Left renal pelvis (tissue), 4 donors: ENCODE results near the gene ZNF718. TPM values are rescaled to one million over a fixed set of nuclear protein-coding genes. Genes with fewer than 3 reads are reported as not detected.
"Not testable (repeated sequence)": the region's sequence is repeated elsewhere in the genome, so short reads cannot be mapped to it uniquely, and the experiment has no call there.

Source experiments
- DNase-seq, 4 donors: peaks; one replicate each; pipeline ENCODE4 v3.0.0-alpha.2; 2013; ENCODE audit warnings: low read depth in 4 of 4, low spot score in 3 of 4
- polyA plus RNA-seq, 4 donors: library from polyadenylated mRNA; unstranded; fragments of 120-200 nt; gene quantifications; one replicate each; pipeline ENCODE4 v1.2.1, GENCODE V29; 2013; ENCODE audit not compliant: insufficient read length in 4 of 4

Gene ZNF718
- 10 to 100 TPM in 2 of 4 donors, 1 to 10 TPM in 2; 8.6 to 16.9 (median 11.0) TPM for polyA plus RNA-seq

- peak; percentile 92 to 97 (median 94) for DNase-seq
These were observed at the start of gene ZNF718 for GRCh38 chr4:124275-125081. TSS of gene ZNF718 (plus strand) at chr4:124501. CDS start at chr4:124671, 170 bp downstream.

DNA sequence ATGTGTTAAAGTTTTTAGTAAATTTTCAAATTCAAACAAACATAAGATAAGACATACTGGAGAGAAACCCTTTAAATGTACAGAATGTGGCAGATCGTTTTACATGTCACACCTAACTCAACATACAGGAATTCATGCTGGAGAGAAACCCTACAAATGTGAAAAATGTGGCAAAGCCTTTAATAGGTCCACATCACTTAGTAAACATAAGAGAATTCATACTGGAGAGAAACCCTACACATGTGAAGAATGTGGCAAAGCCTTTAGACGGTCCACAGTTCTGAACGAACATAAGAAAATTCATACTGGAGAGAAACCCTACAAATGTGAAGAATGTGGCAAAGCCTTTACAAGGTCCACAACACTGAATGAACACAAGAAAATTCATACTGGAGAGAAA, 38.4 kb upstream of the ZNF718 start:
- DNase-seq = no peak

- DNase-seq = not testable (repeated sequence)
These were observed 37.6 kb upstream of the ZNF718 start for GRCh38 chr4:86559-87324.

DNA sequence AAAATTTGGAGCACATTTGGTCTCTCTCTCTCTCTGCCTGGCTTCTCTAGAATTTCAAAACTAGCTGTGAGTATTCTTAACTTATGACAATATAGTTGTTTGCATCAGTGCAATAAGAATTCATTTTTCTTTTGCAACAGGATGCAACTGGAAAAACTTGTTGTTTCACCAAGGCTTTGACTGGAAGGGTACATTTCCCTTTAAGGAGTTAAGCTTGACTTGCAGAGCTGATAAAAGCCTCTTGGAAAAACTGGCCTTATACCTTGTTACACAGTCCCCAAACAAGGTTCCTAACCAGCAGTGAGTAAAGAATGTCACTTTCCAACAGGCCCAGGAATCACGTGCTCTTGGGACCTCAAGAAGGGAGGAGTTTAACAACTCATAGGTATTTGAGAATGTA, 25.9 kb upstream of the ZNF718 start:
- no peak for DNase-seq

DNA sequence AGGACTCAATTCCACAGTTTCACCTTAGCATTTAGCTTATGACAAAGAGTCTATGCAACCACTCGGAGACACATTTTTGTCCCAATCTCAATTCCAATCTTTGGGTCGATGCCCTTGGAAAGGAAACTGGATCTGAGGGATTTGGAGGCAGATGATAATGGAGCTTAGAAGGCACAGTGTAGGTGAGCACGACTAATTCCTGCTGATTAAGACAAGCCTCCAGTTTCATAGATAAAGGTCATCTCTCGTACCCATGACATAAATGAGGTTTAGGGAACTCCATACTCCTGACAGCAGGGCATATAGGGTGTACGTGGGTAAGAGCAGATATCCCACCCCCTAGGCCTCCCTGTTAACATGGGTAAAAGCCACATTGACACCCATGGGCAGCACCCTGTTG, 24.4 kb upstream of the ZNF718 start:
- no peak for DNase-seq

DNA sequence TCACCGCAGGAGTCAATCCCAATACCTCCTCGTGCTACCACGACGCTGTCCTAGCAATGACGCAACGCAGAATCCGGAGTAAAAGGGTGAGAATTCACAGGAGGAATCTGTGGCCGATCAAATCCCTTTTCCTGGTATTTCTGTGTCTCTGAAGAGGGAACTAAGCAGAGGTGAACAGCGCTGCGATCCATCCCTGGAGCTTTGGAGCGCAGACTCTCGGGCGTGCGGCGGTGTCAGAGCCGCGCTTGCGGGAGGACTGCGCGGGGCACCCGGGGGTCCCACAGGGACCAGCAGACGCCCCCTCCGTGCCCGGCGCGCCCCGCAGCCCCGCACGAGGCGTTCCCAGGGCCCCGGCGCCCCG, 17.2 kb upstream of the ZNF718 start:
- no peak for DNase-seq

GRCh38 chr4:107444-108429, 16.6 kb upstream of the ZNF718 start:
- no peak for DNase-seq

DNA sequence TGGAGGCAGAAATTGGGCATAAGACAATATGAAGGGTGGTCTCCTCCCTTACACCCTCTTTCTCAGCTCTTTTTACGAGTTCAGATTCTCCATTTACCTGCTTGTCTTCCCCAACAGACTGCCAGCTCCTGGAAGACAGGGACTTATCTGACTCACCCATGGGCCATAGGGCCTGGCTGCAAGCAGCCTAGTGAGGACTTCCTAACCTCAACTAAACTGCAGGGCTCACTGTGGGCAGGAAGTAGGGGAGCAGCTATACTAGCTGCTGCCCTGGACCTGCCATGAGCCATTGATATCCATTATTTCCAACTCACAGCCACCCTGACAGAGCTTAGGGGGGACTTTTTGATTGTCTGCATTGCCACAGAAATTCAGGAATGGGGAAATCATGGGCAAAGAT, 11.5 kb upstream of the ZNF718 start:
- DNase-seq = no peak

- DNase-seq = no peak
These were observed 10.6 kb upstream of the ZNF718 start for GRCh38 chr4:113732-114131.

GRCh38 chr4:114149-114548, 10.2 kb upstream of the ZNF718 start:
- DNase-seq = no peak

- DNase-seq = no peak
These were observed 7.8 kb upstream of the ZNF718 start for GRCh38 chr4:116499-116898.

- no peak for DNase-seq
These were observed 3.7 kb upstream of the ZNF718 start for GRCh38 chr4:120616-121015.

DNA sequence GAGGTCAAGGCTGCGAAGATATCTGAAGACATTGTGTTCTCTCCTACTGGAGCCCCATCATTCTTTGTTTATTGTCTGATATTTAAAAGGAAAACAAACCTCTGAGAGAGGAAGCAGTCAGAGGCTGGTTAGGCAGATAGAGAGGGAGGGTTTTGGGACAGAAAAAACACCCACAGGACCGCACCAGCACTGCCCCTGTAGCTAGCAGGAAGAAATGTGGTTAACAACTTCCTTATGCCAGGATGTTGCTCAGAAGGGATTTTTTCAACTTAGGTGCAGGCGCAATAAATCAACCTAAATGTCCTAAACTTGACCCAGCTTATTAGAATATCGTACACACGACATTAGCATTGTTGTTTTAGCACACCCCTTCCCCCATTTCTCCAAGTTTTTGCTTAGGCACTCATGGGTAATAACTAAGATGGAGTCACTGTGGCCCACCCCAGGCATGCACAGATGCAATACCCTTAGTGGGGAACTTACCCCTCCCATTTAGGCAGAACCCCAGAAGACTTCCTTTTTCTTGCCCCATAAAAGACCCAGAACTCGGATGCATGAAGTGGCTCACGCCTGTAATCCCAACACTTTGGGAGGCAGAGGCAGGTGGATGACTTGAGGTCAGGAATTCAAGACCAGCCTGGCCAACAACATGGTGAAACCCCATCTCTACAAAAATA, 2.8 kb upstream of the ZNF718 start:
- no peak for DNase-seq

DNA sequence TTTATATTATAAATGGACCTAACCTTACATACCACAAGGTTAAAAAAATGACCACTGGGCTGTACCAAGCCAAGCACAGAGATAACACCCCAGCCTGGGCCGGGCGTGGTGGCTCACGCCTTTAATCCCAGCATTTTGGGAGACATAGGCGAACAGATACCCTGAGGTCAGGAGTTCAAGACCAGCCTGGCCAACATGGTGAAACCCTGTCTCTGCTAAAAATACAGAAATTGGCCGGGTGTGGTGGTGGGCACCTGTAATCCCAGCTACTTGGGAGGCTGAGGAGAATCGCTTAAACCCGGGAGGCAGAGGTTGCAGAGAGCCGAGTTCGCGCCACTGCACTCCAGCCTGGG, 403 bp upstream of the ZNF718 start:
- DNase-seq = not testable (repeated sequence)

DNA sequence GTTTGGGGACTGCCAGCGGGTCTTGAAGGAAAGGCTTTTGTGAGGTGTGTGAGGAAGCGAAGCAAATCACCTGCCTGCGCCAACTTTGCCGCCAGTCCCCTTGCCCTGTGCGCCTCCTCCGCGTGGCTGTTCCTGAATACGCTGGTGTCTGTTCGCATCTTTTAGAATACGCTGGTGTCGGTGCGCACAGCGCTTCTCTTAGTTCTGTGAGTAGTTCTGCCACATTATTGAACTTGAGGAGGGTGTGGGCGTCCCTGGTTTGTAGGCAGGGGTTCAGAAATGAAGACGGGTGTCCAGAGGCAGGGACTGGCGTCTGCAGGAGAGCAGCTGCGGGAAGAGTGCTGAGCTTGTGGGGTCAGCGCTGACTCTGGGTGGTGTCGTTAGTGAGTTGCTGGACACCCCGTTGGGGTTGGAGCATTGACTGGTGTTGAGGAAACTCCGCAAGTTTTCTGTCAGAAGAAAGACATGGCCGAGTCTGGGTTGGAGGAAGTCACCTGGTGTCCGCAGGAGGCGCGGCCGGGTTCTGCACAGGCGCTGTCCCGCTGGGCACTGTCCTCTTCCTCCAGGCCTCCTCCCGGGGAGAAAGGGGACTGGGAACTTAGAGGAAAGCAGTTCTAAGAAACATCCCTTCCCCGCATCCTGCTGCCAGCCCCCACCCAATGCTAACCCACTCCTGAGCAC, 930 bp downstream of the ZNF718 start:
- peak in 3 of 4 donors; percentile 8 to 21 (median 16) for DNase-seq

- DNase-seq = no peak
These were observed 1.5 kb downstream of the ZNF718 start for GRCh38 chr4:125833-126232.

DNA sequence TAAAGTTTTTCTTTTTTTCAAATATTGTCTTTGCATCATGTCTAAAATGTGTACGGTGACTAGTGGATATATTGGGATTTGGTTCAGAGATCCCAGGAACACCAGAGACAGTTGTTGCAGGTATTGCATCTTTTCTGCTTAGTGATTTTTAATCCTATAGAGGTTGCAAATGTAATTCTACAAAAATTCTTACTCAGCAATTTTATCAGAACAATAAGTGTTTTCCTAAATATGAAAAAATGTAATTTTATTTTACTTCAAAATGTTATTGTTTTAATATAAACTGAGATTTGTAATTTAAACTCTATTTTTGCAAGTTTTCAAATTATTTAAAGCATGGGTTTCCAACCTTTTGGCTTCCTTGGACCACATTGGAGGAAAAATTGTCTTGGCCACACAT, 8.2 kb downstream of the ZNF718 start:
- no peak for DNase-seq

GRCh38 chr4:138935-139334, 14.6 kb downstream of the ZNF718 start:
- no peak for DNase-seq

- no peak for DNase-seq
These were observed 15.4 kb downstream of the ZNF718 start for GRCh38 chr4:139691-140090.

DNA sequence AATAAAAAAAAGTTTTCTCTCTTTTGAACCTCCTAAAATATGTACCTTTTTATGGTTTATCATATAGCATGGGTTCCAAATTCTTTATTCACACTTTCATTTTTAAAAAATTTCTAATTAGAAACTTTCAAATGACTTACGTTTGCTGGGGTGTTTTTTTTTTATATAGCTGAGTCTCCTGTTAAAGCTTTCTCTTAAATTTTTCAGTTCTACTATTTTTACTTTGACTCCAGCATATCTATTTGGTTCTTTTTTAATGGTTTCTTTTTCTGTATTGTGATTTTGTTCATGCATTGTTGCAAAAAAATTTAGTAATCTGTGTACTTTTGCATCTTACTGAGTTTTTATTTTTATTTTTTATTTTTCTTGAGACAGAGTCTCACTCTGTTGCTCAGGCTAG, 22.3 kb downstream of the ZNF718 start:
- DNase-seq = no peak
